K562 (cell line): ENCODE results near the gene ELF2. TPM values are rescaled to one million over a fixed set of nuclear protein-coding genes. Genes with fewer than 3 reads are reported as not detected.

ENCODE experiments used
- ATAC-seq: fragments of 200-7000 bp; cut with Tn5 transposase; 3 replicates; pipeline ENCODE4 v1.9.1; 2020; ENCODE audit warnings: moderate library complexity
- BruUV-seq: library from RNA; stranded (reverse); fragments of 400-500 nt; replicated peaks from 2 replicates; lab custom pipeline; 2021; lab: Mats Ljungman, UMichigan
- CTCF ChIA-PET: fragments of 300-600 bp; formaldehyde crosslinking; extraction: SDS; loops from one replicate; lab custom pipeline; 2021; ENCODE audit warnings: low intra/inter-chr PET ratio; lab: Yijun Ruan, JAX
- POLR2A ChIA-PET: fragments of 300-600, 350-650 bp; sonication (Branson Sonifier 250); formaldehyde crosslinking; extraction: SDS; loops from one replicate; lab custom pipeline; 2021; ENCODE audit warnings: antibody characterized with exemption, inconsistent platforms; lab: Yijun Ruan, JAX
- DNase-seq, 4 experiments: peaks; one replicate each; pipeline versions ENCODE4 v3.0.0 to v3.0.0-alpha.2; 2011 to 2018; ENCODE audit warnings: low spot score in 3 of 4, mixed read lengths in 3 of 4; ENCODE audit errors: extremely low read depth in 1 of 4
- FAIRE-seq: peaks from 2 replicates; lab custom pipeline; 2011; peaks lifted over from hg19 to GRCh38; lab: Jason Lieb, UNC
- H2AFZ ChIP-seq: 2 replicates; pipeline ENCODE4 v1.6.0; 2011; ENCODE audit warnings: low read depth, low read length, control low read depth, inconsistent platforms
- H3K27ac ChIP-seq: fragments of 200-600 bp; 3 replicates; pipeline ENCODE4 v1.8.0; 2011; ENCODE audit warnings: low read depth, mild to moderate bottlenecking, control low read depth, inconsistent platforms, low read length, moderate library complexity, mixed read lengths; ENCODE audit errors: extremely low read depth
- H3K27me3 ChIP-seq, 2 experiments: fragments of 300-600 bp in 1 of 2; 2 replicates in 1 of 2; 3 replicates in 1 of 2; pipeline versions ENCODE4 v1.6.0 to v1.8.0; 2011; ENCODE audit warnings: inconsistent platforms in 2 of 2, low read length in 2 of 2, mild to moderate bottlenecking in 1 of 2, mixed read lengths in 1 of 2, moderate library complexity in 1 of 2; ENCODE audit not compliant: control insufficient read depth in 2 of 2, insufficient read depth in 2 of 2
- H3K36me3 ChIP-seq: fragments of 300-600 bp; 3 replicates; pipeline ENCODE4 v1.8.0; 2011; ENCODE audit warnings: mild to moderate bottlenecking, low read length, inconsistent platforms; ENCODE audit not compliant: control insufficient read depth, insufficient read depth
- H3K4me1 ChIP-seq, 2 experiments: fragments of 200-600 bp in 1 of 2; replicated peaks in 1 of 2; 2 replicates in 1 of 2; 3 replicates in 1 of 2; pipeline versions ENCODE4 v1.5.1 to v1.8.0; 2011; ENCODE audit warnings: inconsistent platforms in 2 of 2, low read length in 2 of 2, mild to moderate bottlenecking in 1 of 2, mixed read lengths in 1 of 2, moderate library complexity in 1 of 2; ENCODE audit not compliant: control insufficient read depth in 2 of 2, insufficient read depth in 2 of 2
- H3K4me2 ChIP-seq: 2 replicates; pipeline ENCODE4 v1.6.1; 2011; ENCODE audit warnings: low read length, control low read depth, inconsistent platforms, mixed read lengths; ENCODE audit not compliant: insufficient read depth
- H3K4me3 ChIP-seq: fragments of 200-600 bp; sonication (generic), shearing (Covaris generic); 2 replicates; pipeline ENCODE4 v1.5.1; 2016; ENCODE audit warnings: control low read depth, inconsistent platforms
- H3K79me2 ChIP-seq: fragments of 200-600 bp; 3 replicates; pipeline ENCODE4 v1.8.0; 2011; ENCODE audit warnings: low read length, inconsistent platforms; ENCODE audit not compliant: control insufficient read depth, insufficient read depth
- H3K9ac ChIP-seq, 2 experiments: 2 replicates each; pipeline versions ENCODE4 v1.6.0 to v1.6.1; 2011; ENCODE audit warnings: low read depth in 2 of 2, low read length in 2 of 2, control low read depth in 1 of 2, inconsistent platforms in 1 of 2, mild to moderate bottlenecking in 1 of 2, mixed read lengths in 1 of 2; ENCODE audit not compliant: insufficient read depth in 1 of 2
- H3K9me1 ChIP-seq: one replicate; pipeline ENCODE4 v1.6.0; 2011; ENCODE audit warnings: inconsistent platforms, mild to moderate bottlenecking, low read length, moderate library complexity; ENCODE audit not compliant: control insufficient read depth, insufficient read depth
- H3K9me3 ChIP-seq: replicated peaks from 2 replicates; pipeline ENCODE4 v1.5.1; 2011; ENCODE audit warnings: low read depth, low read length, inconsistent platforms; ENCODE audit not compliant: control insufficient read depth, insufficient read depth
- H4K20me1 ChIP-seq: replicated peaks from 2 replicates; pipeline ENCODE4 v1.6.1; 2011; ENCODE audit warnings: low read length, inconsistent platforms, mixed read lengths; ENCODE audit not compliant: control insufficient read depth, insufficient read depth
- ARHGAP35 ChIP-seq: fragments of 450-650 bp; IDR thresholded peaks from 2 replicates; pipeline ENCODE4 v1.6.1; 2018; ENCODE audit not compliant: partially characterized antibody
- ATF3 ChIP-seq, 2 experiments: fragments of 450-650 bp in 1 of 2; sonication (generic) in 1 of 2; formaldehyde crosslinking in 1 of 2; IDR thresholded peaks in 1 of 2; conservative IDR thresholded peaks in 1 of 2; 2 replicates each; pipeline versions ENCODE4 v1.6.1 to v1.8.1; 2016 to 2023; ENCODE audit warnings: mild to moderate bottlenecking in 2 of 2, moderate library complexity in 2 of 2, inconsistent platforms in 1 of 2, missing genetic modification reagents in 1 of 2
- COPS2 ChIP-seq: fragments of 450-650 bp; conservative IDR thresholded peaks from 2 replicates; pipeline ENCODE4 v1.6.1; 2016; ENCODE audit warnings: mild to moderate bottlenecking, moderate library complexity
- ETV6 ChIP-seq, 3 experiments: fragments of 150-350 bp in 1 of 3; sonication (generic) in 1 of 3; formaldehyde crosslinking in 1 of 3; IDR thresholded peaks; 2 replicates each; pipeline versions ENCODE4 v1.6.1 to v1.8.0; 2014 to 2022; ENCODE audit warnings: borderline replicate concordance in 2 of 3, low read depth in 2 of 3, antibody characterized with exemption in 1 of 3, low read length in 1 of 3, mild to moderate bottlenecking in 1 of 3, missing genetic modification reagents in 1 of 3
- MYBL2 ChIP-seq, 2 experiments: fragments of 450-650 bp in 1 of 2; sonication (generic) in 1 of 2; formaldehyde crosslinking in 1 of 2; IDR thresholded peaks; 2 replicates each; pipeline versions ENCODE4 v1.6.1 to v1.8.1; 2017 to 2022; ENCODE audit warnings: borderline replicate concordance in 1 of 2, inconsistent platforms in 1 of 2, low read depth in 1 of 2, mild to moderate bottlenecking in 1 of 2, missing genetic modification reagents in 1 of 2, moderate library complexity in 1 of 2
- POLR2H ChIP-seq: IDR thresholded peaks from 2 replicates; pipeline ENCODE4 v1.6.1; 2016; ENCODE audit warnings: missing genetic modification characterization, low read depth, mild to moderate bottlenecking, control low read depth, missing compliant biosample characterization, moderate library complexity
- PREB ChIP-seq: sonication (generic); formaldehyde crosslinking; IDR thresholded peaks from 2 replicates; pipeline ENCODE4 v1.8.1; 2023; ENCODE audit warnings: mild to moderate bottlenecking, missing genetic modification reagents
- RBM22 ChIP-seq: fragments of 200-400 bp; formaldehyde crosslinking; IDR thresholded peaks from 2 replicates; pipeline ENCODE4 v1.6.1; 2018; ENCODE audit warnings: low read length, low read depth; ENCODE audit not compliant: poor library complexity, severe bottlenecking
- TBL1XR1 ChIP-seq, 2 experiments: IDR thresholded peaks; 2 replicates each; pipeline ENCODE4 v1.6.1; 2012; ENCODE audit warnings: improper control_type of control experiment in 2 of 2, low read length in 2 of 2, mild to moderate bottlenecking in 1 of 2
- THRB ChIP-seq: fragments of 450-650 bp; formaldehyde crosslinking; conservative IDR thresholded peaks from 2 replicates; pipeline ENCODE4 v1.4.0; 2022; ENCODE audit warnings: mild to moderate bottlenecking, missing genetic modification characterization
- ZBTB2 ChIP-seq: fragments of 450-650 bp; IDR thresholded peaks from 2 replicates; pipeline ENCODE4 v1.6.1; 2016; ENCODE audit warnings: antibody characterized with exemption
- ZKSCAN1 ChIP-seq: fragments of 150-350 bp; IDR thresholded peaks from 2 replicates; pipeline ENCODE4 v1.6.1; 2016; ENCODE audit warnings: low read depth, low read length
- ZNF395 ChIP-seq: fragments of 200-800 bp; sonication (Bioruptor generic); IDR thresholded peaks from 2 replicates; pipeline ENCODE4 v1.6.1; 2017; ENCODE audit warnings: missing genetic modification characterization, missing compliant biosample characterization
- ZNF75A ChIP-seq: fragments of 450-650 bp; formaldehyde crosslinking; IDR thresholded peaks from 2 replicates; pipeline ENCODE4 v1.4.0; 2020; ENCODE audit warnings: mild to moderate bottlenecking
- WGBS: fragments of 100-300 bp; shearing (Covaris generic); methylation state at CpG from one replicate; pipeline ENCODE4 v1.1.6; 2016; ENCODE audit warnings: low coverage, mixed read lengths; ENCODE audit not compliant: insufficient coverage; ENCODE audit errors: missing lambda C conversion rate; 5-methylcytosine and 5-hydroxymethylcytosine counted together
- in situ Hi-C: fragments of 300-500 bp; cut with MboI; formaldehyde crosslinking; loops from 4 replicates; pipeline ENCODE4 v1.15.0; 2018; ENCODE audit warnings: inconsistent platforms, mixed read lengths
- intact Hi-C: fragments of 100-400 bp; cut with micrococcal nuclease; formaldehyde crosslinking; loops from 2 replicates; pipeline ENCODE4 v1.14.2; 2022
- polyA plus RNA-seq, 8 experiments: library from polyadenylated mRNA; depleted of rRNA in 4 of 8; stranded (reverse) in 5 of 8; unstranded in 3 of 8; fragments of >200 nt; fragmentation: Nextera tagmentation in 2 of 8; fragmentation: Illumina TruSeq in 1 of 8; extraction: Ambion mirVana in 2 of 8; extraction: Trizol in 1 of 8; gene quantifications; 2 replicates each; pipeline versions ENCODE4 v1.2.1 to v1.2.3, GENCODE V29; 2011 to 2014; ENCODE audit warnings: inconsistent platforms in 1 of 8, missing spikeins in 1 of 8
- total RNA-seq, 7 experiments: library from RNA; depleted of rRNA in 6 of 7; stranded (reverse); fragments of >200 nt in 6 of 7; fragmentation: Illumina TruSeq in 2 of 7; extraction: Trizol in 2 of 7; gene quantifications; 2 replicates each; pipeline versions ENCODE4 v1.2.1 to v1.2.3, GENCODE V29; 2011 to 2021; ENCODE audit warnings: low replicate concordance in 1 of 7

ELF2 gene
- total and polyA plus RNA-seq, 9 of the 15 experiments (the other 6 are each of a cell fraction or from before 2014, with no cell fraction given): 9.4 to 58.7 (median 41.6) TPM

- Histone ChIP-seq H3K27me3 (no peaks in the 10 kb centered on the region), H3K4me3 (peak overlapping the region; percentile 85), H3K4me2 (peak overlapping the region; percentile 97), H3K79me2 (peaks cover 66% of the 10 kb centered on the region), H4K20me1 (no peaks in the 10 kb centered on the region), H2AFZ (peak overlapping the region; percentile 69), H3K9me1 (no peaks in the 10 kb centered on the region), H3K36me3 (peaks cover 11% of the 10 kb centered on the region; the same call in 2 of the 3 replicates)
- CTCF ChIA-PET: no interaction called here
- in situ Hi-C loops: no loop called here
- intact Hi-C loops: loop anchor here (2.0 to 5.0 kb wide), 5 partner anchors 54 to 368 kb away; partner anchors contain the start of genes ELF2, NOCT and RAB33B
- BruUV-seq: TSS peak; percentile 69
- no peak for DNase-seq
- 4% methylated on average over 2 of the region's 2 CpGs for WGBS
- ATAC-seq: no peak
- TF ChIP-seq ZNF75A (CRISPR knock-in tag) (no peak), COPS2 (no peak), ZKSCAN1 (no peak), ATF3 (IDR thresholded peaks at IDR 0.05) (no peak), ATF3 (CRISPR knock-in tag; conservative IDR thresholded peaks at IDR 0.05) (no peak), ZBTB2 (no peak), RBM22 (no peak), POLR2H (peak; percentile 14; the same call in 1 of the 2 replicates), ARHGAP35 (no peak), ETV6 (IDR thresholded peaks at IDR 0.05; ENCODE audit: borderline replicate concordance in 1 of 2, low read depth in 2 of 2, low read length in 1 of 2) (no peak), ETV6 (CRISPR knock-in tag; IDR thresholded peaks at IDR 0.05; ENCODE audit: borderline replicate concordance) (no peak), TBL1XR1 (IDR thresholded peaks at IDR 0.05; ENCODE audit: low read length in 2 of 2) (0 out of 4 replicates have a peak, but pooled peaks of 1 of the 2 experiments have one; percentile 2), THRB (CRISPR knock-in tag) (no peak), PREB (CRISPR knock-in tag) (no peak), ZNF395 (0 out of 2 replicates have a peak, but pooled peaks have one; percentile 3), MYBL2 (IDR thresholded peaks at IDR 0.05; ENCODE audit: low read depth) (no peak), MYBL2 (CRISPR knock-in tag; IDR thresholded peaks at IDR 0.05; ENCODE audit: borderline replicate concordance) (no peak)
- TF ChIP-seq, all 486 proteins: peak for 3
- Histone ChIP-seq H3K9ac (peak overlapping the region; percentile 97 to 100; a peak in 3 of 4 replicates), H3K4me1 (peaks cover 6 to 8% of the 10 kb centered on the region in 2 experiments; a peak in 4 of 5 replicates), H3K27ac (peak overlapping the region; percentile 98), H3K9me3 (no peaks in the 10 kb centered on the region)
- POLR2A ChIA-PET: interaction anchor here (1.5 kb wide), 1 partner anchor 11 kb away, joined by 3 read pairs; no protein-coding TSS in a partner anchor
- FAIRE-seq: no peak
These were observed 92.3 kb downstream of the ELF2 start for GRCh38 chr4:139084804-139085093.
